GM19397 (cell line): ENCODE data around the gene LY86.
A peak's percentile ranks its signal among the peaks of the same experiment; 100 is the strongest.

Experiments
- ATAC-seq: cut with Tn5 transposase; IDR thresholded peaks from one replicate; pipeline ENCODE4 v1.9.1; 2021; ENCODE audit warnings: mild to moderate bottlenecking, moderate library complexity; ENCODE audit not compliant: unreplicated experiment

The LY86 gene

GRCh38 chr6:6569811-6570164 lies 18.7 kb upstream of the LY86 start:
- no peak for ATAC-seq

- no peak for ATAC-seq
Observed at GRCh38 chr6:6570929-6571671, 17.4 kb upstream of the LY86 start.

- no peak for ATAC-seq
Observed at GRCh38 chr6:6575143-6575542, 13.4 kb upstream of the LY86 start.

- ATAC-seq, result no peak
Observed at GRCh38 chr6:6577735-6578134, 10.8 kb upstream of the LY86 start.

- no peak for ATAC-seq
Observed at GRCh38 chr6:6579281-6579680, 9.2 kb upstream of the LY86 start.

GRCh38 chr6:6580225-6580856 lies 8.2 kb upstream of the LY86 start:
- no peak for ATAC-seq

- ATAC-seq, result no peak
Observed at GRCh38 chr6:6581054-6581453, 7.5 kb upstream of the LY86 start.

- no peak for ATAC-seq
Observed at GRCh38 chr6:6582131-6582530, 6.4 kb upstream of the LY86 start.

- no peak for ATAC-seq
Observed at GRCh38 chr6:6583836-6584235, 4.7 kb upstream of the LY86 start.

GRCh38 chr6:6584310-6585002 lies 4.1 kb upstream of the LY86 start:
- ATAC-seq, result no peak

- ATAC-seq, result no peak
Observed at GRCh38 chr6:6585003-6585311, 3.6 kb upstream of the LY86 start.

- ATAC-seq, result no peak
Observed at GRCh38 chr6:6586167-6586566, 2.4 kb upstream of the LY86 start.

GRCh38 chr6:6586671-6587526 lies 1.6 kb upstream of the LY86 start:
- ATAC-seq, result peak; percentile 52

GRCh38 chr6:6587696-6588063 lies 840 bp upstream of the LY86 start:
- ATAC-seq, result no peak

GRCh38 chr6:6588924-6589709 lies 597 bp downstream of the LY86 start:
- ATAC-seq, result no peak

- ATAC-seq, result no peak
Observed at GRCh38 chr6:6590530-6590929, 2.0 kb downstream of the LY86 start.

- no peak for ATAC-seq
Observed at GRCh38 chr6:6591778-6592465, 3.4 kb downstream of the LY86 start.

- no peak for ATAC-seq
Observed at GRCh38 chr6:6592826-6593475, 4.4 kb downstream of the LY86 start.

- no peak for ATAC-seq
Observed at GRCh38 chr6:6593867-6594468, 5.4 kb downstream of the LY86 start.
